Measurements from ENCODE around the gene SIRPD.

DNA sequence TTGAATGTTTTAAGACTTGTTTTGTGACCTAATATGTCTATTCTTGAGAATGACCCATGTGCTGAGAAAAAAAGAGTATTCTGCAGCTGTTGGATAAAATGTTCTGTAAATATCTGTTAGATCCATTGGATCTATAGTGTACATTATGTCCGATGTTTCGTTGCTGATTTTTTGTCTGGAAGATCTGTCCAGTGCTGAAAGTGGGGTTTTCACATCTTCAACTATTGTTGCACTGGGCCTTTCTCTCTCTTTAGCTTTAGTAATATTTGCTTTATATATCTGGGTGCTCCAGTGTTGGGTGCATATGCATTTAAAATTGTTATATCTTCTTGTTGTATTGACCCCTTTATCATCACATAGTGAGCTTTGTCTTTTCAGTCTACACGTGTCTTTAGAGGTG is 60.6 kb downstream of the SIRPD start:
- TF ChIP-seq, protein P1, sequence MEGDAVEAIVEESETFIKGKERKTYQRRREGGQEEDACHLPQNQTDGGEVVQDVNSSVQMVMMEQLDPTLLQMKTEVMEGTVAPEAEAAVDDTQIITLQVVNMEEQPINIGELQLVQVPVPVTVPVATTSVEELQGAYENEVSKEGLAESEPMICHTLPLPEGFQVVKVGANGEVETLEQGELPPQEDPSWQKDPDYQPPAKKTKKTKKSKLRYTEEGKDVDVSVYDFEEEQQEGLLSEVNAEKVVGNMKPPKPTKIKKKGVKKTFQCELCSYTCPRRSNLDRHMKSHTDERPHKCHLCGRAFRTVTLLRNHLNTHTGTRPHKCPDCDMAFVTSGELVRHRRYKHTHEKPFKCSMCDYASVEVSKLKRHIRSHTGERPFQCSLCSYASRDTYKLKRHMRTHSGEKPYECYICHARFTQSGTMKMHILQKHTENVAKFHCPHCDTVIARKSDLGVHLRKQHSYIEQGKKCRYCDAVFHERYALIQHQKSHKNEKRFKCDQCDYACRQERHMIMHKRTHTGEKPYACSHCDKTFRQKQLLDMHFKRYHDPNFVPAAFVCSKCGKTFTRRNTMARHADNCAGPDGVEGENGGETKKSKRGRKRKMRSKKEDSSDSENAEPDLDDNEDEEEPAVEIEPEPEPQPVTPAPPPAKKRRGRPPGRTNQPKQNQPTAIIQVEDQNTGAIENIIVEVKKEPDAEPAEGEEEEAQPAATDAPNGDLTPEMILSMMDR (IDR thresholded peaks at IDR 0.05): no peak
- TF ChIP-seq POLR2A (IDR thresholded peaks at IDR 0.05): no peak
